ENCODE measurements around the gene PDIA2.
"Not testable (repeated sequence)": the region's sequence is repeated elsewhere in the genome, so short reads cannot be mapped to it uniquely, and the experiment has no call there.

Gene PDIA2

DNA sequence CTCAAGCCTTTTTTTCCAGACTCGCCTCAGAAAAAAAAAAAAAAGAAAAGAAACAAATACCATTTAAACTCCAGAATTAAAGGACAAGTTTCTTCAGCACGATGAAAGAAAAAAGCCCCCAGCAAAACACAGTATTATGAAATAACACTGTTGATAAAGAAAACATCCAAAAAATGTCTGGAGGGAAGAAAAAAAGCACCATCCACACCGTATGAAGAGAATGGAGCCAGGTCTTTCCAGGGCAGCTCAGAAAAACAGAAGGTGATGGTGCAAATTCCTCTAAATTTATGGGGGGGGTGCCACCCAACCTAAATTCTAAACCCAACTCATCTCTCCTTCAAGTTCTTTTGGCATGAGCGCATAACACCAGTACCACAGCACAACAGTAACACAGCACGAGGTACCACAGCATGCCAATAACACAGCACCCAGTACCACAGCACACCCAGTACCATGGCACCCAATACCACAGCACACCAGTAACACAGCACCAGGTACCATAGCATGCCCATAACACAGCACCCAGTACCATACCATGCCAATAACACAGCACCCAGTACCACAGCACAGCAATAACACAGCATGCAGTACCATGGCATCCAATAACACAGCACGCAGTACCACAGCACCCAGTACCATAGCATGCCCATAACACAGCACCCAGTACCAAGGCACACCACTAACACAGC, 50.6 kb downstream of the PDIA2 start:
- DNase-seq: no peak

DNA sequence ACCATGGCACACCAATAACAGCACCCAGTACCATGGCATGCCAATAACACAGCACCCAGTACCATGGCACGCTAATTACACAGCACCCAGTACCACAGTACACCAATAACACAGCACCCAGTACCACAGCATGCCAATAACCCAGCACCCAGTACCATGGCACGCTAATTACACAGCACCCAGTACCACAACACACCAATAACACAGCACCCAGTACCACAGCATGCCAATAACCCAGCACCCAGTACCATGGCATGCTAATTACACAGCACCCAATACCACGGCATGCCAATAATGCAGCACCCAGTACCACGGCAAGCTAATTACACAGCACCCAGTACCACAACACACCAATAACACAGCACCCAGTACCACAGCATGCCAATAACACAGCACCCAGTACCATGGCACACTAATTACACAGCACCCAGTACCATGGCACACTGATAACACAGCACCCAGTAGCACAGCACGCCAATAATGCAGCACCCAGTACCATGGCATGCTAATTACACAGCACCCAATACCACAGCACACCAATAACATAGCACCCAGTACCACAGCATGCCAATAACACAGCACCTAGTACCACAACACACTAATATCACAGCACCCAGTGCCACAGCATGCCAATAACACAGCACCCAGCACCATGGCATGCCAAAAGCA, 51.3 kb downstream of the PDIA2 start:
- DNase-seq: not testable (repeated sequence)

DNA sequence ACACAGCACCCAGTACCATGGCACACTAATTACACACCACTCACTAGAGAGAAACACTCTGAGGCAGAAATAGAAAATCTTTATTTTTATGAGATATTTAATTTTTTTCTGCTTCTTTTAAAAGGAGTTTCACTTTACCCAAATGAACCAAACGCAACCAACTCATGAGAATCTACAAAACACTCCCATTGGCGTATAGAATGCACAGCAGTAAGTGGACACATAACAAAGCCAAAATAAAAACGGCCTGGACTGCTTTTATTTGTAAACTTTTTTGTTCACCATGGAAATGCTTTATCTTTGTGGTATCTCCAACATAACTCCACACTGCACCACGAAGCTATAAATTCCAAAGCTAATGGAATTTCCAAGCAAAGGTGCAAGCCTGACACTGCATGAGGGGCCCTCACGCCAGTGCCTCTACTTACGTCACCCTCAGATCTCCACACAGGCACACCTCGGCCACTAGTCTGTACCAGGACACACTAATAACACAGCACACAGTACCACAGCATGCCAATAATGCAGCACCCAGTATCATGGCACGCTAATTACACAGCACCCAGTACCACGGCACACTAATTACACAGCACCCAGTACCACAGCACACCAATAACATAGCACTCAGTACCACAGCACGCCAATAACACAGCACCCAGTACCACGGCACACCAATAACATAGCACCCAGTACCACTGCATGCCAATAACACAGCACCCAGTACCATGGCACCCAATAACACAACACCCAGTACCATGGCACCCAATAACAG, 52.1 kb downstream of the PDIA2 start:
- DNase-seq: not testable (repeated sequence)

DNA sequence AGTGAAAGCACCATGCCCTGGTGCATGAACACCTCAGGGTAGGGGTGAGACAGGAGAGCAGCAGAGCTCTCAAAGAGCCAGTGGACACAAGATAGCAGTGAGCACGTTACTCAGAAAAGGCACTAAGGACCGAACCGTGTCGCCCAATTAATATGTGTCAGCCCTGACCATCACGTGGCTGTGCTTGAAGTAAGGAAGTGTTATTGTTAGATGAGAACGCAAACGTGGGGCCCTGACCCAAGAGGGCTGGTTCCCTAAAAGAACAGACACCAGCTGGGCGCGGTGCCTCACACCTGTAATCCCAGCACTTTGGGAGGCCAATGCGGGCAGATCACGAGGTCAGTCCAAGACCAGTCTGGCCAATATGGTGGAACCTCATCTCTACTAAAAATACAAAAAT, 53.3 kb downstream of the PDIA2 start:
- DNase-seq: no peak
